Measurements from ENCODE around the gene PRKCSH.
"Not testable (repeated sequence)": the region's sequence is repeated elsewhere in the genome, so short reads cannot be mapped to it uniquely, and the experiment has no call there.

Gene PRKCSH

GRCh38 chr19:11420429-11421370 lies 14.7 kb upstream of the PRKCSH start:
- DNase-seq (ENCODE audit: low read depth in 3 of 3): no peak

- no peak for DNase-seq (ENCODE audit: low read depth in 3 of 3)
Observed at GRCh38 chr19:11421371-11422098, 13.9 kb upstream of the PRKCSH start.

- peak; percentile 42 to 73 (median 48) for DNase-seq (ENCODE audit: low read depth in 3 of 3)
Observed at GRCh38 chr19:11422163-11423065, 13.0 kb upstream of the PRKCSH start.

GRCh38 chr19:11423164-11423790 lies 12.2 kb upstream of the PRKCSH start:
- DNase-seq (ENCODE audit: low read depth in 3 of 3): no peak

- DNase-seq (ENCODE audit: low read depth in 3 of 3): no peak
Observed at GRCh38 chr19:11423791-11424181, 11.6 kb upstream of the PRKCSH start.

GRCh38 chr19:11425719-11426457 lies 9.5 kb upstream of the PRKCSH start:
- no peak for DNase-seq (ENCODE audit: low read depth in 3 of 3)

- DNase-seq (ENCODE audit: low read depth in 3 of 3): no peak
Observed at GRCh38 chr19:11426656-11427055, 8.8 kb upstream of the PRKCSH start.

DNA sequence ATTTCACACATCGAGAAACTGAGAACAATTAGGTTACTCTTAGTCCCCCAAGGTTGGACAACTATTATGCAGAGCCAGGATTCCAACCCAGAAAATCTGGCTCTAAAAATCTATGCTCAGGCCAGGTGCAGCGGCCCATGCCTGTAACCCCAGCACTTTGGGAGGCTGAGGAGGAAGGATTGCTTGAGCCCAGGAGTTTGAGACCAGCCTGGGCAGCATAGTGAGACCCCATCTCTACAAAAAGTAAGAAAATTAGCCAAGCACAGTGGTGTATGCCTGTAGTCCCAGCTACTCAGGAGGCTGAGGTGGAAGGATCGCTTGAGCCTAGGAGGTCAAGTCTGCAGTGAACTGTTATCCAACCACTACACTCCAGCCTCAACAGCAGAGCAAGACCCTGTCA lies 1.9 kb upstream of the PRKCSH start:
- not testable (repeated sequence) for DNase-seq (ENCODE audit: low read depth in 3 of 3)

DNA sequence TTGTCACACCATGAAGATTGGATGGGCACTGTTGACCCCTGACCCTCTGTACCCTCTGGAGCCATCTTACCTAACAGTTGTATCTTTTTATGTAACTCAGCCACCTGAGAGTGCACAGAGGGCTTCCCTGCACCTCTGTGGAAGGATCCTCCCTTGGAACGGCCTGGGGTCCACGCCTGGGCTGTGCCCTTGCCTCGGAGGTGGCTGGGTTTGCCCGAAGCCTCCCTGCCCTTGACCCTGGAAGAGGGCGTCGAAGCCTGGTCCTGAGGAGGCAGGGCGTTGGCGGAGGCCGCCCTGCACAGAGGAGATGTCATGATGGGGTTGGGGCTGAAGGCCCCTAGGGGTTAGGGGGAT lies 755 bp upstream of the PRKCSH start:
- DNase-seq (ENCODE audit: low read depth in 3 of 3): no peak

- no peak for DNase-seq (ENCODE audit: low read depth in 3 of 3)
Observed at GRCh38 chr19:11435833-11436313, 438 bp downstream of the PRKCSH start.

- no peak for DNase-seq (ENCODE audit: low read depth in 3 of 3)
Observed at GRCh38 chr19:11437955-11438354, 2.5 kb downstream of the PRKCSH start.

GRCh38 chr19:11444059-11444458 lies 8.6 kb downstream of the PRKCSH start:
- no peak for DNase-seq (ENCODE audit: low read depth in 3 of 3)

DNA sequence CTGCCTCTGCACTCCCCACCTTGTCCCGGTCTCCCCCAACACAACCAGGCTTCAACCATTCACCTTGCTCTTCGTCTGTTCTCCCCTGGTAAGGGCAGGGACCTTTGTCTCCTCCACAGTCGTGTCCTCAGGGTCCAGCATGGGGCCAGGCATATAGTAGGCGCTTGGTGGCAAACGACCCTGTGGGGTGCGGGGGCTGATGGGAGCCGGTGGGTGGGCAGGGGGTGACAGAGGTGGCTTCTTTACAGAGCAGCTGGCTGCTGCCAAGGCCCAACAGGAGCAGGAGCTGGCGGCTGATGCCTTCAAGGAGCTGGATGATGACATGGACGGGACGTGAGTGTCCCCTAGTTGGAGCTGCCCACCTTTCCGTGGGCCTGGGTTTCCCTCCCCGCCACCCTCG lies 9.7 kb downstream of the PRKCSH start:
- DNase-seq (ENCODE audit: low read depth in 3 of 3): no peak

DNA sequence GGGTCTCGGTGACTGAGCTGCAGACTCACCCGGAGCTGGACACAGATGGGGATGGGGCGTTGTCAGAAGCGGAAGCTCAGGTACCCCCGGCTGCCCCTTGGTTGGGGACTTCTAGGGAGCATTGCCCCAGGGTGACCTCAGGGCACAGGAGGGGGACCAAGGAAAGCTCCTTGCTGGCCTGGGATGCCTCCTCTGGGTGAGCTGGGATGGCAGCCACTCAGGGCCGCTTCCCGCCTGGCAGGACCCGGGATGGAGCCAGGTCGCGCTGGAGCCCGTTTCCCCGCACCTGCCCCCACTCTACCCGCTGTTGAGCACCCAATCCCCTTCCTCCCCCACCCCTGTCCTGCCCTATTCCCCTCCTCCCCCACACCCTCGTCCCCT lies 10.8 kb downstream of the PRKCSH start:
- no peak for DNase-seq (ENCODE audit: low read depth in 3 of 3)

- peak in 1 of 3 donors; percentile 43 for DNase-seq (ENCODE audit: low read depth in 3 of 3)
Observed at GRCh38 chr19:11446652-11447301, 11.3 kb downstream of the PRKCSH start.

DNA sequence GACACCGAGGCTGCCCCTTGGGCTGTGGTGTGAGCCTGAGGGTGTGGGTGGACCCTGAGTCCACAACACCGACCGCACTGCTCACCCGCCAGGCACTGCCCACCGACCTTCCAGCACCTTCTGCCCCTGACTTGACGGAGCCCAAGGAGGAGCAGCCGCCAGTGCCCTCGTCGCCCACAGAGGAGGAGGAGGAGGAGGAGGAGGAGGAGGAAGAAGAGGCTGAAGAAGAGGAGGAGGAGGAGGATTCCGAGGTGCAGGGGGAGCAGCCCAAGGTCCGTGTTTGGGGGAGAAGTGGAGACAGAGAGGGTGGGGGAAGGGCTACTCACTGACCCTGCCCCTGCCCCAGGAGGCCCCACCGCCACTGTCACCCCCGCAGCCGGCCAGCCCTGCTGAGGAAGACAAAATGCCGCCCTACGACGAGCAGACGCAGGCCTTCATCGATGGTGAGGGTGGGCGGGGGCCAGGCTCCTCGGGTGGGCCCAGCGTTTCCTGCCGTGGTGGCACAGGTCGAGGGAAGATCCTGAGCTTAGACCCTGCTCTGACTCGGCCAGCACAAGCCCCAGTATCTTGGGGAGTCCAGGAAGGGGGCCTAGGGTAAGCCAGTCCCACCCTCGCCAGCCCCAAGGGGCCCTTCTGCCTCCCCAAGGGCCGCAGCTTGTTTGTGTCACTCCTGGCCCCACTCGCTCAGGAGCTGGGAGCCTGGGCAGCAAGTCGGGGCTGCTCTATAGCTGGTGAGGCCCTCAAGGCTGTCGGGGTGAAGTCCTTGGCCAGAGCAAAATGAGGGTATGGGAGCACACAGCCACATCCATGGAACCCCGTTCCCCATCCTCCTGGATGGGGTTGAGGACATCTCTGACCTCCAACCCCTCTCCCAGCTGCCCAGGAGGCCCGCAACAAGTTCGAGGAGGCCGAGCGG lies 12.2 kb downstream of the PRKCSH start:
- DNase-seq (ENCODE audit: low read depth in 3 of 3): no peak

GRCh38 chr19:11448410-11448809 lies 13.0 kb downstream of the PRKCSH start:
- no peak for DNase-seq (ENCODE audit: low read depth in 3 of 3)

- no peak for DNase-seq (ENCODE audit: low read depth in 3 of 3)
Observed at GRCh38 chr19:11448923-11449554, 13.6 kb downstream of the PRKCSH start.

Measured in stimulated activated CD4-positive, alpha-beta T cell treated with anti-CD3 and anti-CD28 coated beads, TNF-alpha, amount 100 ng/mL, for 48 hours (primary cell).